HG03342 (cell line): ENCODE results near the gene FAH.
"Not testable (repeated sequence)": the region's sequence is repeated elsewhere in the genome, so short reads cannot be mapped to it uniquely, and the experiment has no call there.

ENCODE experiments used
- ATAC-seq: cut with Tn5 transposase; IDR thresholded peaks from one replicate; pipeline ENCODE4 v1.9.1; 2021; ENCODE audit warnings: mild to moderate bottlenecking, moderate library complexity; ENCODE audit not compliant: unreplicated experiment

FAH gene

GRCh38 chr15:80152896-80153876, at the start of gene FAH:
FAH (plus strand) TSS chr15:80152999; CDS start chr15:80153055, 56 bp downstream.
- ATAC-seq, result peak; percentile 61

- ATAC-seq, result no peak
Measured at GRCh38 chr15:80105193-80105592, 47.6 kb upstream of the FAH start.

GRCh38 chr15:80105595-80105994, 47.2 kb upstream of the FAH start:
- no peak for ATAC-seq

DNA sequence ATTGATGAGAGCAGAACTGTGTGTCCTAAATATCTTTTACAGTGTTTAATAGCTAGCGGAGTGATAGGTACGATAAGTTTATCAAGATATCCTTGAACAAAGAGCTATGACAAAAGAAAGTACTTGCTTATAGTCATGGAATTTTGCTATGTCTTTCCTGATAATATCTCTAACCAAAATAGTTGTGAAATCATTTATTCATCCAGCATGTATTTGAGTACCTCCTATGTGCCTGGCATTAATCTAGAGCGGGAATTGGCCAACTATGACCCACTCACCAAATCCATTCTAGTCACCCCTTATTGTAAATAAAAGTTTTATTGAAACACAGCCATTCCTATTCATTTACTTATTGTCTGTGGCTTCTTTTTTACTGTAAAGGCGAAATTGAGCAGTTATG, 46.7 kb upstream of the FAH start:
- no peak for ATAC-seq

GRCh38 chr15:80107204-80107603, 45.6 kb upstream of the FAH start:
- ATAC-seq, result no peak

- no peak for ATAC-seq
Measured at GRCh38 chr15:80107774-80108173, 45.0 kb upstream of the FAH start.

GRCh38 chr15:80109388-80109787, 43.4 kb upstream of the FAH start:
- ATAC-seq, result no peak

DNA sequence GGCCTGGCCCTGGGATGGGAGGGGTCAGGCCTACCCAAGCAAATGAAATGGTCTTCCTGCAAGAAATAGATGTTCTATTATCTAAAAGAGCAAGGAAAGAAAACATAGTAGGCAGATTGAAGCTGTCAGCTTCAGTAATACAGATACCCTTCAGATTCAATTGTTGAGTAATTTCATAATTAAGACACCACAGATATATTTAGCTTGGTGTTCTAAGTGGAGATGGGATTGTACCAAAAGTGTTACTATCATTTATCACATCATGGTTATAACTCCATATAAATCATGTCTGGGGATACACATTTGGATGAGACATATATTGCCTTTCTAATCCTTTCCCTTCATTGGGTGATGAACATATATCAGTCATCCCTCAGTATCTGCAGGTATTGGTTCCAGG, 41.9 kb upstream of the FAH start:
- ATAC-seq, result no peak

GRCh38 chr15:80114114-80114513, 38.7 kb upstream of the FAH start:
- ATAC-seq, result no peak

DNA sequence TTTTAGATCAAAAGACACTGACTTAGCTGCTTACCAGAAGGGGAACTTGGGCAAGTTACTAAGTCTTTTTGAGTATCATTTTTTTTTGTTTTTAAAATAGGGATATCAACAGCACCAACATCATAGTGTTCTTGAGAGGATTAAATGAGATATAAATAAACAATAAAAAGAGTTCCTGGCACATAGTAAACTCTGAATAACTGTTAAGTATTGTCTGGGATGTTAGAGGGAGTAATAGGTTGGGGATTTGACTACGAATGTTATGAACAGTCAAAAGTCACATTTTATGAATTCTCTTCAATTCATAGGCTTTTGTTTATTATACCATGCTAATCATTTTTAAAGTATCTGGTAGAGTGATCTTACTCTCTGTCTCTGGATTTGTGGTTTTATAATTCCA, 37.8 kb upstream of the FAH start:
- ATAC-seq, result no peak

DNA sequence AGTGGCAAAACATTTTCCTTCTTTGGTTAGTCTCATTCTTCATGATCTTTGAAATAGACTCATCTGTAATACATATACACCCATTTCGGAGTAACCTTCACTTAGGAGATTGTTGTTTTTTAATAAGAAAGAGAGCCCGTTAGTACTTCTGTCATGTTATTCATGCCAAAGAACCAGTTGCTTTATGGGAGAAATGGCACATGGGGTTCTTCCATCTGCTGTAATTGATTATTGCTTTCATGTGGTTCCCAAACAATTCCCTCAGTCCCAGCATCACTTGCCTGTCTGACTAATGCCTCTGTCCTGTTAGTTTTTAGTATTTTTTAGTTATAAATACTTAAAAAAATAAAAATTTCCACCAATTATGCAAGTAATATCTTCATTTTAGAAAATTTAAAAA, 33.8 kb upstream of the FAH start:
- ATAC-seq, result no peak

DNA sequence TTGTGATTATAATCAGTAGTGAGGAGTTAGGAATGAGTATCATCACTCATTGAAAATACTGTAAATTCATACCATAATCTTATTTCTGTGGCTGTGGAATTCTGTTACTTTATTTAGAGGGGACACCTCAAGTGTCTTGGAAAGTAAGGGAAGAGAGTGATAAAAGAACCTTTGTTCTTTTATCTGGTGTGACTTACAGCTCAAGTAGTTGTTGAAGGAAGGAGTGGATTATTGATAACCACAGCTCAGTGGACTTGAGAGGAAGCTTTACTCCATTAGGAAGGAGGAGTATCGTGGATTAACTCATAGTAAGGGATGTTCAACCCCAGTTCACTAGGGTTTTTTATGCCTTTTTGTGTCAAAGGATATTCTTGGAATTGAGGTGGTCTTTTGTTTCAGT, 32.2 kb upstream of the FAH start:
- ATAC-seq, result no peak

- no peak for ATAC-seq
Measured at GRCh38 chr15:80121546-80121945, 31.3 kb upstream of the FAH start.

- no peak for ATAC-seq
Measured at GRCh38 chr15:80123034-80123433, 29.8 kb upstream of the FAH start.

- ATAC-seq, result not testable (repeated sequence)
Measured at GRCh38 chr15:80127253-80127652, 25.5 kb upstream of the FAH start.

DNA sequence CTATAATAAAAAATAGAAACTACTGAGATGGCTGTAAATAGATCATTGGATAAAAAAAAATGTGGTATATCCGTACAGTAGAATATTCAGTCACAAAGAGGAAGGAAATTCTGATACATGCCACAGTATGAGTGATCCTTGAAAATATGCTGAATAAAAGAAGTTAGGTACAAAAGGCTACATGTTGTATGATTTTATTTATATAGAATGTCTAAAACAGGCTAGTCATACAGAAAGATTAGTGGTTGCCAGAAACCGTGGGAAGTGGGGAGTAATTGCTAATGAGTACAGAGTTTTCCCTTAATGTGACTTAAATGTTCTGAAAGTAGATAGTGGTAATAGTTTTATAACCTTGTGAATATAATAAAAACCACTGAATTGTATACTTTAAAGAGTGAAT, 24.9 kb upstream of the FAH start:
- no peak for ATAC-seq

- ATAC-seq, result no peak
Measured at GRCh38 chr15:80132382-80132781, 20.4 kb upstream of the FAH start.

GRCh38 chr15:80136854-80137253, 15.9 kb upstream of the FAH start:
- ATAC-seq, result no peak

- ATAC-seq, result no peak
Measured at GRCh38 chr15:80138961-80139360, 13.8 kb upstream of the FAH start.

DNA sequence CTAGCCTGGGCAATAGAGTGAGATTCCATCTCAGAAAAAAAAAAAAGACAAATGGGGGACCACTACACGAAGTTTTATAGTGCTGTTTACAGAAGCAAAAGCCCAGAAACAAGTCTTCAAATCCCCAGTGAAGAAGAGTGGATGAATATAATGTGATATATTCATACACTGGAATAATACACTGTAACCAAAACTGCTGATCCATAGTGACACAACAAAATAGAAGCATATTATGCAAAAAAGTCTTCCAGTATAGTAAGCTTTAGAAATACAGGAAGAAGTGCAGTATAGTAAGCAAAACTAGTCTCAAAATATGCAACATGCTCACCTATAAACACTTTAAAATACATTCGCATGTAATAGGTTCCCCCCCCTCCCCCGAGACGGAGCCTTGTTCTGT, 11.9 kb upstream of the FAH start:
- no peak for ATAC-seq

DNA sequence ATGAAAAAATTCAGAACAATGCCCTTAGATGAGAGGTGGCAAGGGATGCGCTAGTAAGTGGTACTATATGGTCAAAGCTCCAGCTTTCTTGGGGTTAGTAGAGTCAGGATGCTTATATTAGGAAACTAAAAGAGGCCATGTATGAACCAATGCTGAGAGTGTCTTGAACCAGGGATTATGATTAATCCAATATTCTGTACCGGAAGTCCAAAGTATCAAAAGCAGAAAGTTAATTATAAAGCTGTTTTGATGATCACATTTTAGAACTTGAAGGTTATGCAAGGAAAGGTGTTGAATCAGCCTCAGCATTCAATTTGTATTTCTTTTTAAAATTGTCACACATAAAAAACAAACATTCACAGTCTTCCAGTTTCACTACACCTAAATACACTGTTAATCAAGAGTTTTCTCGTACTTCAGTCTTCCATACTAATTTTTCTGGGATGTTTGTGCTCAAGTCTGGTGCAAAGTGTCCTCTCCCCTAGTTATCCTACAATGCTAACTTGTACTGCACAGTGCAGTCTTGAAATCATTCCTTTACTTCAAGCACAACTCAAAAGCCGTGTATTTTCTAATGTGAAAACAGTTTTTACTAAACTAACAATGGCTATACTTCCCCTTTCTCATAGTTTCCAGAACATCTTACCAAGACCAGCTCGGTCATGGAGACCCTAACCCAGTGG, 10.7 kb upstream of the FAH start:
- ATAC-seq, result no peak

GRCh38 chr15:80142646-80143045, 10.2 kb upstream of the FAH start:
- ATAC-seq, result no peak
